Right cardiac atrium (tissue), 5 donors: ENCODE measurements around the gene CALCA. TPM values are rescaled to one million over a fixed set of nuclear protein-coding genes. Genes with fewer than 3 reads are reported as not detected.

ENCODE experiments used
- ATAC-seq, 2 donors: fragments of 200-7000 bp; cut with Tn5 transposase; one replicate each; pipeline versions ENCODE4 v1.8.0 to v1.9.1; 2020; ENCODE audit warnings: moderate library complexity in 2 of 2, mild to moderate bottlenecking in 1 of 2
- DNase-seq, 3 donors: peaks; one replicate each; pipeline ENCODE4 v3.0.0-alpha.2; 2020
- H3K27ac ChIP-seq: one replicate; pipeline ENCODE4 v1.5.1; 2013; ENCODE audit warnings: mild to moderate bottlenecking, low read length, control low read depth, moderate library complexity
- H3K27me3 ChIP-seq: one replicate; pipeline ENCODE4 v1.6.1; 2013; ENCODE audit not compliant: control insufficient read depth, insufficient read depth
- H3K4me1 ChIP-seq: one replicate; pipeline ENCODE4 v1.6.1; 2013; ENCODE audit warnings: low read length; ENCODE audit not compliant: control insufficient read depth, insufficient read depth
- H3K4me3 ChIP-seq: one replicate; pipeline ENCODE4 v1.5.1; 2013; ENCODE audit warnings: low read length, control low read depth
- H3K9me3 ChIP-seq: one replicate; pipeline ENCODE4 v1.6.1; 2013; ENCODE audit warnings: low read length; ENCODE audit not compliant: control insufficient read depth
- WGBS: extraction: QIAGEN DNeasy Blood & Tissue Kit; methylation state at CpG from one replicate; pipeline ENCODE4 v1.1.7; 2013; 5-methylcytosine and 5-hydroxymethylcytosine counted together
- intact Hi-C, 4 donors: fragments of 100-400 bp; cut with DNase I; formaldehyde crosslinking; loops; one replicate each; pipeline versions ENCODE4 v1.11.0 to v1.14.0; 2022 to 2023
- polyA plus RNA-seq: library from polyadenylated mRNA; stranded (reverse); fragments of 200-250 nt; gene quantifications from one replicate; pipeline ENCODE4 v1.2.3, GENCODE V29; 2013
- total RNA-seq, 4 donors: library from RNA; stranded (reverse); fragmentation: NEBNext Ultra II Directional; extraction: Animal tissue kit (Norgen Biotek cat#: 25700); gene quantifications; one replicate each; pipeline ENCODE4 v1.2.1, GENCODE V29; 2021
- donor health status: healthy with polysubstance abuse.
- donor health status: DM: no; HTN: yes; CAD: no.
- donor health status: DM: no; HTN: no; CAD: no.
- donor health status: DM: no; HTN: yes; CAD: no; lungs with severe emphysema.
- donor health status: DM: yes; HTN: yes; CAD: no.

Gene CALCA
- total and polyA plus RNA-seq, 5 donors = 0.20 TPM; not detected in 4

DNA sequence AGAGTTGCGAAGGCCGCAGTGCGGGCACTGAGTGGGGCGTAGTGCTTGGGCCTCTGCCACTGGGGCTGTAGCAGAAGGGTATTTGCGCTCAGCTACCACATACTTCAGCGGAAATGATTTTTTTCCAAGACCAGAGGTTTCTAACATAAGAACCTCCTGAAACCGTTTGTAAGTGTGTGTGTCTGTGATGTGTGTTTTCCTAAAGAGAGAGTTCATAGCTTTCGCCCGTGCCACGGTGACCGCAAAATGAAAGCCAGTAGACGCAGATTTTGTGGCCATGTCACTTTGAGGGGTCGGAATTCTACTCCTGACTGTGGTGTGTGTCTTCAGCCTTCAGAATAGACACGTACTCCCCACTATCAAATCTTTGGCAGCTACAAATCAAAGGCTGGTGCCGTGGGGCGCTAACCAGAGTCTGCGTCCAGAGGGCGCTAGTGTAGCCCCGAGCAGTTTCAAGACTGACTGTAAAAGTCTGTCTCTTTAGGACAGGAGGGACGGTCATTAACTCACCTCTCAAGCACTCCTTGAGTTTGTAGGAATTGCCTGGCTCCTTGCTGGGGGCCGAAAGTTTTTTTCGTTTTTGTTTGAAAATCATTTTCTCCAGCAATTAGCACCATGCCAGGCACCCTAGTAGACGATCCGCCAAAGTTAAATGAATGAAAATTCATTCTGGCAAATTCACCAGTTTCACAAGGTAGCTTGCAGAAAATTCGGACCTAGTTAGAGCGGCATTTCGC lies 2.5 kb upstream of the CALCA start:
- peak; percentile 56 to 78 for ATAC-seq
- no peaks in the 10 kb centered on the region for H3K27me3 ChIP-seq

GRCh38 chr11:14973621-14974514 lies 1.7 kb upstream of the CALCA start:
- Histone ChIP-seq H3K4me1 (peaks cover 4% of the 10 kb centered on the region), H3K27ac (no peak overlapping the region), H3K9me3 (no peaks in the 10 kb centered on the region), H3K4me3 (peak overlapping the region; percentile 26), H3K27me3 (no peaks in the 10 kb centered on the region)
- WGBS = 2% methylated on average over 64 of the region's 64 CpGs
- ATAC-seq (peak; percentile 29 to 48), DNase-seq (peak in 2 of 3 donors; percentile 37 to 48)
- intact Hi-C loops = no loop called here

More for the DNA sequence above, 2.5 kb upstream of the CALCA start:
- H3K4me3 ChIP-seq = peak overlapping the region; percentile 26
- peak; percentile 46 to 69 (median 64) for DNase-seq
- H3K27ac ChIP-seq = no peak overlapping the region
- peaks cover 4% of the 10 kb centered on the region for H3K4me1 ChIP-seq
- no peaks in the 10 kb centered on the region for H3K9me3 ChIP-seq
- intact Hi-C loops = no loop called here
- WGBS = 6% methylated on average over 27 of the region's 27 CpGs

- no peaks in the 10 kb centered on the region for H3K27me3 ChIP-seq
- ATAC-seq (no peak), DNase-seq (no peak)
- WGBS = 11% methylated on average over 22 of the region's 22 CpGs
- intact Hi-C loops = no loop called here
- no peaks in the 10 kb centered on the region for H3K9me3 ChIP-seq
- peaks cover 4% of the 10 kb centered on the region for H3K4me1 ChIP-seq
- H3K4me3 ChIP-seq = no peak overlapping the region
- no peak overlapping the region for H3K27ac ChIP-seq
Measured at GRCh38 chr11:14972581-14973495, 687 bp upstream of the CALCA start.

GRCh38 chr11:14969901-14970323 lies 2.2 kb downstream of the CALCA start:
- Histone ChIP-seq H3K9me3 (no peaks in the 10 kb centered on the region), H3K27ac (no peak overlapping the region), H3K27me3 (peaks cover 2% of the 10 kb centered on the region), H3K4me1 (peaks cover 4% of the 10 kb centered on the region), H3K4me3 (no peak overlapping the region)
- DNase-seq (peak; percentile 24 to 65 (median 65)), ATAC-seq (peak in 1 of 2 donors; percentile 10)
- intact Hi-C loops = no loop called here
- 10% methylated on average over 7 of the region's 7 CpGs for WGBS

DNA sequence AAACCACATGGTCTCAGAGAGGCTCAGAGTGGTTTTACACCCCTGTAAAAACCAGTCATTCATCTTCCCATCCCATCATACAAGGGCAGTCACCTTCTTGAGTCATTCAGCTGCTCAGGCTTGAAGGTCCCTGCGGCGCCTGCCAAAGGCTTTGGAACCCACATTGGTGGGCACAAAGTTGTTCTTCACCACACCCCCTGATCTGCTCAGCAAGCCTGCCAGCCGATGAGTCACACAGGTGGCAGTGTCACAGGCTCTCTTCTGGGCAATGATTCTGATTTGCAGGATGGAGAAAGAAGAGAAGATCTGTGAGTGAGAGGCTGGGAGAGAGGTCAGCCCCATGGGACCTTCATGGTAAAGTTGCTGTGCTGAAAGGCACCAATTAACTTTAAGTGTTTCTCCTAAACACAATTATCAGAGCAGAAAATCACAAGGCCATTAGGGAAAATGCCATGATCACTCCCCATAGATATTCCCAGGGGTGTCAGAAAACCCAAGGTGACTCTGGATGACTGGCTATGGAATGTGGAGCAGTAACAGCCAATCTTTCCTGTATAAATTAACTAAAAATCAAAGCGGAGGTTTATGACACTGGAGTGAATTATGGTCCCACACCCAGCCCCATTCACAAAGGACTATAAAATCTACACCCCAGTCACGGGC lies 4.4 kb downstream of the CALCA start:
- 87% methylated on average over 5 of the region's 5 CpGs for WGBS
- no peaks in the 10 kb centered on the region for H3K4me1 ChIP-seq
- no peak overlapping the region for H3K4me3 ChIP-seq
- DNase-seq (no peak), ATAC-seq (no peak)
- intact Hi-C loops = no loop called here
- no peaks in the 10 kb centered on the region for H3K9me3 ChIP-seq
- peaks cover 2% of the 10 kb centered on the region for H3K27me3 ChIP-seq
- no peak overlapping the region for H3K27ac ChIP-seq

DNA sequence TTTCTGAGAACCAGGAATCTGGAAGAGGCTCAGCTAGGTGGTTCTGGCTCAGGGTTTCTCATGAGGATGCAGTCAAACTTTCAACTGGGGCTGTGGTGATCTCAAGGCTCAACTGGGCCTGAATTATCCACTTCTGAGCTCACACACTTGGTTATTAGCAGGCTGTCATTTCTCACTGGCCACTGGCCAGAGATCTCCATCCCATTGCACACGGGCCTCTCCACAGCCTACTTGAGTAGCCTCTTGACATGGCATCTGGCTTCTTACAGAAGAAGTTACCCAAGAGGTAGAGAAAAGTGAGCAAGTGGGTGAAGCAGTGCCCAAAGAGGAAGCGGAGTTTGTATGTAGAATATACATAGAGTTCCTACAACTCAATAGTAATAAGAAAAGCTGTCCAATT lies 16.0 kb downstream of the CALCA start:
- H3K4me1 ChIP-seq = no peaks in the 10 kb centered on the region
- no peaks in the 10 kb centered on the region for H3K9me3 ChIP-seq
- WGBS = 71% methylated on average over 2 of the region's 2 CpGs
- ATAC-seq (no peak), DNase-seq (no peak)
- intact Hi-C loops = no loop called here
- H3K27ac ChIP-seq = no peak overlapping the region
- H3K4me3 ChIP-seq = no peak overlapping the region
- H3K27me3 ChIP-seq = no peaks in the 10 kb centered on the region

DNA sequence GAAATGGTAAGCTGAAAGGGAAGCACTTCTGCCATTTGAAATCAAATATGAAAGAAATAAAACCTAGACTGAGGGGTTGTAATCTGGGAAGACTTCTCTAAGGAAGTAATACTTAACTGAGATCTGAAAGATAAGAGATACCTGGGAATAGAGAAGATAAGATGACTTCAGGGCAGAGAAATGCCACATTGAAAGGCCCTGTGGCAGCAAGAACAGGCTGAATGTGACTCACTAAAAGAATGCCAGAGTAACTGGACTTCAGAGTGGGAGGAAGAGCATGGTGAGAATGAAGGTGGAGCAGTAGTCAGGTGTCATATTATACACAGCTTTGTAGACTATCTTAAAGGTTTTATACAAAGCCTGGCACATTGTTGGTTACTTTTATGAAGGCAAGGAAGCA lies 17.6 kb downstream of the CALCA start:
- Histone ChIP-seq H3K4me1 (no peaks in the 10 kb centered on the region), H3K4me3 (no peak overlapping the region), H3K27ac (no peak overlapping the region), H3K27me3 (no peaks in the 10 kb centered on the region), H3K9me3 (no peaks in the 10 kb centered on the region)
- ATAC-seq (no peak), DNase-seq (no peak)
- intact Hi-C loops = no loop called here

GRCh38 chr11:14953904-14954303 lies 18.2 kb downstream of the CALCA start:
- no peaks in the 10 kb centered on the region for H3K9me3 ChIP-seq
- DNase-seq = no peak

DNA sequence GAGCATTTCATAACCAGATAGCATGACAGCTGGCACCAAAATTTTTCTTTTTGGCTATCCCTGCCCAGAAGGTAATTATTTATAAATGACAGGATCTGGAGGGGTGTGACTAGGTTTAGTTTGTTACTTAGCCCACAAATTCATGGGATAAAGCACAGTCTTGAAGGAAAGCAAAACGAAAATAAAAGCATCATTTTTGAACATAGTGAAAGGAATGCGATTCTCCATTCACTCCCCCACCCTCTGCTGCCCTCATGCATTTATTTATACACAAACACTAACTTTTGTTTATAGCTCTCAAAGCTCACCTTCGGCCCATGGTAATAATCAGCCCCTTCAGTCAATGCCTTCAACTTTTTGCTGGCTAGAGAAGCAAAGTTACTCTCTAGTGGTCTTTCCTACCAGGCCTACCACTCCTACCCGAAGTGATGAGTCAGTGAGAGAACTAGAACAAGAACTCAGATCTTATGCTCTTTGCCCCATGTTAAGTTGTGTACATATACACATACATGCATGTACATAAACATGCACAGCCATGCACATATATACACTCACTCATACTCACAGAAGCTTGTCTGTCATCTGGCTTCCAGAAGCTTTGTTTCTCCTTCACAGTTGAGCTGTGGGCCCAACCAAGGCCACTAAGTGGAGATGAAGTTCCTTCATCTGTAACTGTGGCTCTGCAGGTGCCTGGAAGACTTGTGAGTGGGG lies 22.6 kb downstream of the CALCA start:
- WGBS = 74% methylated on average over 4 of the region's 4 CpGs
- ATAC-seq (no peak), DNase-seq (no peak)
- Histone ChIP-seq H3K27me3 (no peaks in the 10 kb centered on the region), H3K27ac (no peak overlapping the region), H3K4me3 (no peak overlapping the region), H3K4me1 (no peaks in the 10 kb centered on the region), H3K9me3 (no peaks in the 10 kb centered on the region)
- intact Hi-C loops = no loop called here

More at GRCh38 chr11:14953904-14954303, 18.2 kb downstream of the CALCA start:
- intact Hi-C loops = no loop called here
- H3K27me3 ChIP-seq = no peaks in the 10 kb centered on the region
- H3K4me1 ChIP-seq = no peaks in the 10 kb centered on the region
- H3K27ac ChIP-seq = no peak overlapping the region
- ATAC-seq = no peak
- no peak overlapping the region for H3K4me3 ChIP-seq

DNA sequence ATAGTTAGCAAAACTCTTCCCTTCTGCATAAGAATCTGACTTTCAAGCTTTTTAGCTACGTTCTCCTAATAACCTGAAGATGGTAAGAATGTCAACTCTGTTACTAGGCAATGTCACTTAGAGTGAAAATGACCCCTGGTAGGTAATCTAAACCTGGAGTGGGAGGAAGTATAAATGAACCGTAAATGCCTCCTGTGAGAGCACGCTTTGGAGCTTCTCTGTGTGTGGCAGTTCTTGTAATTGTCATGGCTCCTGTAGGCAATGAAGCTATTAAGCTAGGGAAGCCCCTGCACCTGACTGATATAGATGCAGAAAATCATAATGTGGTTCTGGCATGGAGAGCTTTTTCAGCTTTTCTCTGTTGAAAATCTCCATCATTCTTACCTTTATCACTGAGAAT lies 29.4 kb downstream of the CALCA start:
- H3K9me3 ChIP-seq = no peaks in the 10 kb centered on the region
- intact Hi-C loops = no loop called here
- no peak overlapping the region for H3K4me3 ChIP-seq
- 64% methylated on average over 3 of the region's 3 CpGs for WGBS
- no peaks in the 10 kb centered on the region for H3K27me3 ChIP-seq
- H3K27ac ChIP-seq = no peak overlapping the region
- ATAC-seq (no peak), DNase-seq (no peak)
- no peaks in the 10 kb centered on the region for H3K4me1 ChIP-seq
